HG03565 (cell line): ENCODE results near the gene ZBTB1.

Source experiments
- ATAC-seq: cut with Tn5 transposase; IDR thresholded peaks from one replicate; pipeline ENCODE4 v1.9.1; 2021; ENCODE audit warnings: mild to moderate bottlenecking, moderate library complexity; ENCODE audit not compliant: unreplicated experiment

ZBTB1 gene

GRCh38 chr14:64504310-64504896 lies at the start of gene ZBTB1:
ZBTB1 (plus strand) TSS chr14:64504770; CDS start chr14:64521505, 16,735 bp downstream.
- no peak for ATAC-seq

- no peak for ATAC-seq
Observed at GRCh38 chr14:64459405-64460136, 45.0 kb upstream of the ZBTB1 start.

GRCh38 chr14:64461221-64461620 lies 43.3 kb upstream of the ZBTB1 start:
- no peak for ATAC-seq

GRCh38 chr14:64463195-64463594 lies 41.4 kb upstream of the ZBTB1 start:
- ATAC-seq, result no peak

- ATAC-seq, result no peak
Observed at GRCh38 chr14:64463873-64464272, 40.7 kb upstream of the ZBTB1 start.

GRCh38 chr14:64464651-64465050 lies 39.9 kb upstream of the ZBTB1 start:
- ATAC-seq, result no peak

- peak; percentile 36 for ATAC-seq
Observed at GRCh38 chr14:64465191-64465822, 39.3 kb upstream of the ZBTB1 start, which contains the start of gene AKAP5. AKAP5 (plus strand) TSS chr14:64465499; CDS start chr14:64468395, 2,896 bp downstream.

GRCh38 chr14:64465831-64466554 lies 38.6 kb upstream of the ZBTB1 start:
- no peak for ATAC-seq

GRCh38 chr14:64467101-64467500 lies 37.5 kb upstream of the ZBTB1 start:
- no peak for ATAC-seq

- no peak for ATAC-seq
Observed at GRCh38 chr14:64467566-64467965, 37.0 kb upstream of the ZBTB1 start.

GRCh38 chr14:64468451-64468850 lies 36.1 kb upstream of the ZBTB1 start:
- ATAC-seq, result no peak

- no peak for ATAC-seq
Observed at GRCh38 chr14:64474041-64474440, 30.5 kb upstream of the ZBTB1 start.

- no peak for ATAC-seq
Observed at GRCh38 chr14:64474698-64475097, 29.9 kb upstream of the ZBTB1 start.

GRCh38 chr14:64475585-64476273 lies 28.8 kb upstream of the ZBTB1 start:
- ATAC-seq, result no peak

- no peak for ATAC-seq
Observed at GRCh38 chr14:64476438-64476837, 28.1 kb upstream of the ZBTB1 start.

GRCh38 chr14:64478634-64479250 lies 25.8 kb upstream of the ZBTB1 start:
- ATAC-seq, result no peak

GRCh38 chr14:64488590-64489099 lies 15.9 kb upstream of the ZBTB1 start:
- ATAC-seq, result no peak

GRCh38 chr14:64491637-64492036 lies 12.9 kb upstream of the ZBTB1 start:
- ATAC-seq, result no peak

GRCh38 chr14:64493455-64493854 lies 11.1 kb upstream of the ZBTB1 start:
- no peak for ATAC-seq

GRCh38 chr14:64495252-64495651 lies 9.3 kb upstream of the ZBTB1 start:
- ATAC-seq, result no peak
